Stimulated activated CD4-positive, alpha-beta T cell treated with anti-CD3 and anti-CD28 coated beads, TNF-alpha, amount 100 ng/mL, for 24 hours (primary cell): ENCODE results near the gene CTNNBIP1.
"Not testable (repeated sequence)": the region's sequence is repeated elsewhere in the genome, so short reads cannot be mapped to it uniquely, and the experiment has no call there.

Experiments
- DNase-seq, 3 experiments: peaks; one replicate each; pipeline ENCODE4 v3.0.0-alpha.2; 2020; ENCODE audit warnings: low read depth in 3 of 3

Gene CTNNBIP1

DNA sequence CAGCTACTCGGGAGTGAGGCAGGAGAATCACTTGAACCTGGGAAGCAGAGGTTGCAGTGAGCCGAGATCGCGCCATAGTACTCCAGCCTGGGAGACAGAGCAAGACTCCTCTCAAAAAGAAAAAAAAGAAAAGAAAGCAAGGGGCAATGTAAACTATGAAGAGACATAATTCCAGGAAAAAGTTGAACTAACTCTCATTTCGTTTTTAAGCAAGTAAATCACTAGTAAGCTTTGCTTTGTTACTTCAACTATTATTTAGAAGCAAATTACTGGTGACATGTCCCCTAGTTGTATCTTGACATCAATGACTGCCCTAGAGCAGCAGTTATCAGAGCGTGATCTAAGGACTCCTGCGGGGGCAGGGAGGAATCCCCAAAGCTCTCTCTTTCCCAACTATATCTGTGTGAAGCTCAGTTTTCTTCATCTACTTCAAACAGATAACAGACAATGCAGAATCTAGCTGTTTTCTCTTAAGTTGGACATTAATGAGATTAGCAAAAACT is 105.0 kb downstream of the CTNNBIP1 start:
- DNase-seq, result no peak

DNA sequence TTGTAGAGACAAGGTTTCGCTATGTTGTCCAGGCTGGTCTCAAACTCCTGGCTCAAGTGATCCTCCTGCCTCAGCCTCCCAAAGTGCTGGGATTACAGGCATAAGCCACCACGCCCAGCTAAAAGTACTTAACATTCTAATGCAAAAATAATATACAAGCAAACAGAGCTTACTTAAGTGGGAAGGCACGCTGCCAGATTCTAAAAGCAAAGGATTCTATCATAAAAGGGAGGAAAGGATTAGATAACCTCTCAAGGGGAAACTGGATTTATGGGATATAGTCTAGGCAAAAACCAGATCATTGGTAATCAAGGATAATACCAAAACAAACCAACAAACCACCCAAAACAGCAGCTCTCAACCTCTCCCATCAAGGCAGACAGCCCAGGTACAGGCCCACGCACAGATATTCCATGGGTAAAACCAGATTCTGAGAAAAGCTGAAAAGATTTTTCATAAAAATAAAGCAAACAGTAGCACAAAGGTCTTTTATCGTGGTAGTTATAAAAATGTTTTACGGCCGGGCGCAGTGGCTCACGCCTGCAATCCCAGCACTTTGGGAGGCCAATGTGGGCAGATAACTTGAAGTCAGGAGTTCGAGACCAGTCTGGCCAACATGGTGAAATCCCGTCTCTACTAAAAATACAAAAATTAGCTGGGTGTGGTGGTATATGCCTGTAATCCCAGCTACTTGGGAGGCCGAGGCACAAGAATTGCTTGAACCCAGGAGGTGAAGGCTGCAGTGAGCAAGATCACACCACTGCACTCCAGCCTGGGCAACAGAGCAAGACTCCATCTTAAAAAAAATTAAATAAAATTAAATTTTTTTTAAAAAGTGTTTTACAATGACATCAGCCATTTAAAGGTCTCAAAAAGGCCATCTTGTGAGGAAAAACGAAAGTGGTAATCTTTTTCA is 106.8 kb downstream of the CTNNBIP1 start:
- DNase-seq, result not testable (repeated sequence)

DNA sequence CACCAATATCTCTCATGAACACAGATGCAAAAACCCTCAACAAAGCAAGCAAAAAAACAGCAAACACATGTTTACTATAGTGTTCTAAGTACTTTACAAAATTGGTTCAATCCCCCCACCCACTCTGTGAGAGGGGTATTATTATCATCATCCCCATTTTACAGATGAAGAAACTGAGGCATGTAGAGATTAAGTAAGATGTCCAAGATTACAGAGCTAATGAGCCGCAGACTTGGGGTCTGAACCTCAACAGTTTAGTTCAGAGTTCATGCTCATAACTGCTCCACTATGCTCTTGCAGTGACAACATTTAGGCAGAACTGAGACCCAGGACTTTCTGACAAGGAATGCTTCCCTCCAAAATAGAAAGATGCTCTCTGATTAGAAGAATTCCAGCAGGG is 108.2 kb downstream of the CTNNBIP1 start:
- DNase-seq, result no peak
